ENCODE results near the gene ZNF804B. TPM values are rescaled to one million over a fixed set of nuclear protein-coding genes. Genes with fewer than 3 reads are reported as not detected.

Gene ZNF804B
- total RNA-seq, 2 experiments from 2014 or later, result not detected

GRCh38 chr7:89064831-89065230, 305.3 kb downstream of the ZNF804B start:
- ChIA-PET POLR2A (no interaction called here), CTCF (no interaction called here)

GRCh38 chr7:89067048-89067447, 307.5 kb downstream of the ZNF804B start:
- ChIA-PET POLR2A (no interaction called here), CTCF (no interaction called here)

GRCh38 chr7:89072081-89072480, 312.6 kb downstream of the ZNF804B start:
- ChIA-PET CTCF (no interaction called here), POLR2A (no interaction called here)

- ChIA-PET CTCF (no interaction called here), POLR2A (no interaction called here)
Measured at GRCh38 chr7:89073776-89074175, 314.3 kb downstream of the ZNF804B start.

- ChIA-PET CTCF (no interaction called here), POLR2A (no interaction called here)
Measured at GRCh38 chr7:89077992-89078391, 318.5 kb downstream of the ZNF804B start.

- CTCF ChIA-PET, result no interaction called here
- POLR2A ChIA-PET, result no interaction called here
Measured at GRCh38 chr7:89085580-89085979, 326.1 kb downstream of the ZNF804B start.

- ChIA-PET CTCF (no interaction called here), POLR2A (no interaction called here)
Measured at GRCh38 chr7:89091550-89091949, 332.1 kb downstream of the ZNF804B start.

- ChIA-PET CTCF (no interaction called here), POLR2A (no interaction called here)
Measured at GRCh38 chr7:89094269-89094668, 334.8 kb downstream of the ZNF804B start.

GRCh38 chr7:89103564-89103963, 344.1 kb downstream of the ZNF804B start:
- POLR2A ChIA-PET, result no interaction called here
- CTCF ChIA-PET, result no interaction called here

GRCh38 chr7:89104748-89105685, 345.5 kb downstream of the ZNF804B start:
- CTCF ChIA-PET, result no interaction called here
- POLR2A ChIA-PET, result no interaction called here

- ChIA-PET POLR2A (no interaction called here), CTCF (no interaction called here)
Measured at GRCh38 chr7:89123871-89124270, 364.4 kb downstream of the ZNF804B start.

GRCh38 chr7:89129600-89130375, 370.3 kb downstream of the ZNF804B start:
- ChIA-PET CTCF (no interaction called here), POLR2A (no interaction called here)

GRCh38 chr7:89133357-89133756, 373.9 kb downstream of the ZNF804B start:
- POLR2A ChIA-PET, result no interaction called here
- CTCF ChIA-PET, result no interaction called here

GRCh38 chr7:89133819-89134218, 374.3 kb downstream of the ZNF804B start:
- ChIA-PET POLR2A (no interaction called here), CTCF (no interaction called here)

GRCh38 chr7:89145801-89146200, 386.3 kb downstream of the ZNF804B start:
- ChIA-PET CTCF (no interaction called here), POLR2A (no interaction called here)

GRCh38 chr7:89160107-89160506, 400.6 kb downstream of the ZNF804B start:
- ChIA-PET CTCF (no interaction called here), POLR2A (no interaction called here)

GRCh38 chr7:89165421-89165820, 405.9 kb downstream of the ZNF804B start:
- POLR2A ChIA-PET, result no interaction called here
- CTCF ChIA-PET, result no interaction called here

- CTCF ChIA-PET, result no interaction called here
- POLR2A ChIA-PET, result no interaction called here
Measured at GRCh38 chr7:89170628-89171027, 411.1 kb downstream of the ZNF804B start.

GRCh38 chr7:89182116-89182515, 422.6 kb downstream of the ZNF804B start:
- CTCF ChIA-PET, result no interaction called here
- POLR2A ChIA-PET, result no interaction called here

- ChIA-PET CTCF (no interaction called here), POLR2A (no interaction called here)
Measured at GRCh38 chr7:89183712-89184111, 424.2 kb downstream of the ZNF804B start.

- CTCF ChIA-PET, result no interaction called here
- POLR2A ChIA-PET, result no interaction called here
Measured at GRCh38 chr7:89200758-89201157, 441.3 kb downstream of the ZNF804B start.

Measured in activated CD8-positive, alpha-beta memory T cell treated with anti-CD3 and anti-CD28 coated beads for 36 hours (primary cell).